ENCODE data around the gene MRPL42.
"Not testable (repeated sequence)": the region's sequence is repeated elsewhere in the genome, so short reads cannot be mapped to it uniquely, and the experiment has no call there.

- not testable (repeated sequence) for TF ChIP-seq CTCF, POLR2A (IDR thresholded peaks at IDR 0.05)
These were observed 31.5 kb downstream of the MRPL42 start for GRCh38 chr12:93498813-93499212.

Measured in body of pancreas (tissue), 4 donors.